IMR-90 (cell line): ENCODE results near the gene OSBP2. TPM values are rescaled to one million over a fixed set of nuclear protein-coding genes. Genes with fewer than 3 reads are reported as not detected.

Source experiments
- ATAC-seq: fragments of 200-7000 bp; cut with Tn5 transposase; 2 replicates; pipeline ENCODE4 v1.9.1; 2020; ENCODE audit warnings: low read depth, mild to moderate bottlenecking, moderate library complexity
- BruUV-seq: library from RNA; stranded (reverse); fragments of 400-500 nt; replicated peaks from 2 replicates; lab custom pipeline; 2021; lab: Mats Ljungman, UMichigan
- CTCF ChIA-PET: fragments of 300-600 bp; formaldehyde crosslinking; extraction: SDS; loops from one replicate; lab custom pipeline; 2021; ENCODE audit warnings: antibody characterized with exemption; lab: Yijun Ruan, JAX
- POLR2A ChIA-PET: fragments of 300-600 bp; sonication (Branson Sonifier 250); formaldehyde crosslinking; loops from one replicate; lab custom pipeline; 2022; ENCODE audit warnings: antibody characterized with exemption; ENCODE audit not compliant: unreplicated experiment; lab: Charles Lee
- DNase-seq: peaks from one replicate; pipeline ENCODE4 v3.0.0; 2013
- H2AFZ ChIP-seq: replicated peaks from 2 replicates; pipeline ENCODE3; 2013; ENCODE audit warnings: low read length, mild to moderate bottlenecking; ENCODE audit not compliant: poor library complexity
- H2AK5ac ChIP-seq: 2 replicates; pipeline ENCODE4 v1.6.1; 2013; ENCODE audit warnings: low read depth, low read length, inconsistent platforms
- H2AK9ac ChIP-seq: replicated peaks from 2 replicates; pipeline ENCODE3; 2013; ENCODE audit warnings: mild to moderate bottlenecking, low read depth, low read length, moderate library complexity; ENCODE audit not compliant: poor library complexity
- H2BK120ac ChIP-seq: 2 replicates; pipeline ENCODE4 v1.6.1; 2013; ENCODE audit warnings: low read depth, low read length, inconsistent platforms
- H2BK15ac ChIP-seq: 3 replicates; pipeline ENCODE4 v1.6.1; 2013; ENCODE audit warnings: low read depth, low read length, inconsistent platforms
- H2BK20ac ChIP-seq: 2 replicates; pipeline ENCODE4 v1.6.1; 2013; ENCODE audit warnings: low read depth, mild to moderate bottlenecking, inconsistent platforms, low read length, moderate library complexity
- H2BK5ac ChIP-seq: 2 replicates; pipeline ENCODE4 v1.6.1; 2013; ENCODE audit warnings: mild to moderate bottlenecking, low read depth, low read length, inconsistent platforms; ENCODE audit not compliant: poor library complexity, severe bottlenecking
- H3K14ac ChIP-seq: replicated peaks from 2 replicates; pipeline ENCODE4 v1.6.1; 2013; ENCODE audit warnings: low read depth, low read length, inconsistent platforms
- H3K18ac ChIP-seq: 2 replicates; pipeline ENCODE4 v1.6.1; 2013; ENCODE audit warnings: low read depth, low read length, control low read depth
- H3K23ac ChIP-seq: 2 replicates; pipeline ENCODE4 v1.6.1; 2013; ENCODE audit warnings: low read depth, low read length, inconsistent platforms
- H3K27ac ChIP-seq: 2 replicates; pipeline ENCODE4 v1.5.1; 2013; ENCODE audit warnings: mild to moderate bottlenecking, control low read depth, low read length; ENCODE audit not compliant: insufficient read depth
- H3K27me3 ChIP-seq: 2 replicates; pipeline ENCODE4 v1.6.1; 2013; ENCODE audit warnings: low read length; ENCODE audit not compliant: control insufficient read depth, insufficient read depth
- H3K36me3 ChIP-seq: 2 replicates; pipeline ENCODE4 v1.6.1; 2013; ENCODE audit warnings: low read length, mixed read lengths; ENCODE audit not compliant: control insufficient read depth, insufficient read depth
- H3K4ac ChIP-seq: 2 replicates; pipeline ENCODE4 v1.6.1; 2013; ENCODE audit warnings: low read depth, low read length, inconsistent platforms
- H3K4me1 ChIP-seq: 2 replicates; pipeline ENCODE4 v1.6.1; 2013; ENCODE audit warnings: low read length, mixed read lengths; ENCODE audit not compliant: control insufficient read depth, insufficient read depth
- H3K4me2 ChIP-seq: 2 replicates; pipeline ENCODE4 v1.6.1; 2013; ENCODE audit warnings: low read depth, mild to moderate bottlenecking, control low read depth, low read length, moderate library complexity
- H3K4me3 ChIP-seq: 2 replicates; pipeline ENCODE4 v1.5.1; 2013; ENCODE audit warnings: low read depth, mild to moderate bottlenecking, control low read depth, low read length, moderate library complexity; ENCODE audit not compliant: insufficient read depth
- H3K56ac ChIP-seq: 2 replicates; pipeline ENCODE4 v1.6.1; 2013; ENCODE audit warnings: low read length, inconsistent platforms; ENCODE audit not compliant: insufficient read depth; ENCODE audit errors: extremely low read depth
- H3K79me1 ChIP-seq, 2 experiments: 2 replicates each; pipeline ENCODE4 v1.6.1; 2013; ENCODE audit warnings: low read length in 2 of 2, inconsistent platforms in 1 of 2, low read depth in 1 of 2
- H3K9ac ChIP-seq: 2 replicates; pipeline ENCODE4 v1.6.1; 2013; ENCODE audit warnings: low read depth, low read length, control low read depth
- H3K9me1 ChIP-seq: 2 replicates; pipeline ENCODE4 v1.6.1; 2013; ENCODE audit warnings: low read length, inconsistent platforms; ENCODE audit not compliant: insufficient read depth
- H3K9me3 ChIP-seq: 2 replicates; pipeline ENCODE4 v1.6.1; 2013; ENCODE audit warnings: low read length; ENCODE audit not compliant: control insufficient read depth, insufficient read depth
- H4K20me1 ChIP-seq: 2 replicates; pipeline ENCODE4 v1.6.1; 2013; ENCODE audit warnings: low read length, inconsistent platforms; ENCODE audit not compliant: insufficient read depth
- H4K5ac ChIP-seq: 2 replicates; pipeline ENCODE4 v1.6.1; 2013; ENCODE audit warnings: mild to moderate bottlenecking, low read depth, low read length, control low read depth
- H4K8ac ChIP-seq, 2 experiments: 2 replicates each; pipeline ENCODE4 v1.6.1; 2013; ENCODE audit warnings: low read depth in 2 of 2, low read length in 2 of 2, control low read depth in 1 of 2, inconsistent platforms in 1 of 2
- H4K91ac ChIP-seq: 2 replicates; pipeline ENCODE4 v1.6.1; 2013; ENCODE audit warnings: low read depth, low read length, inconsistent platforms; ENCODE audit not compliant: insufficient read depth
- CEBPB ChIP-seq: IDR thresholded peaks from 2 replicates; pipeline ENCODE4 v1.6.1; 2012; ENCODE audit warnings: low read depth, low read length, improper control_type of control experiment
- CHD1 ChIP-seq: IDR thresholded peaks from 2 replicates; pipeline ENCODE4 v1.6.1; 2012; ENCODE audit warnings: low read depth, low read length, improper control_type of control experiment
- MAFK ChIP-seq: IDR thresholded peaks from 2 replicates; pipeline ENCODE4 v1.6.1; 2012; ENCODE audit warnings: low read depth, low read length, improper control_type of control experiment
- MAZ ChIP-seq: IDR thresholded peaks from 2 replicates; pipeline ENCODE4 v1.6.1; 2012; ENCODE audit warnings: low read depth, mild to moderate bottlenecking, low read length, improper control_type of control experiment, moderate library complexity, borderline replicate concordance
- MXI1 ChIP-seq: IDR thresholded peaks from 2 replicates; pipeline ENCODE4 v1.6.1; 2012; ENCODE audit warnings: low read depth, mild to moderate bottlenecking, low read length, moderate library complexity, borderline replicate concordance
- SMC3 ChIP-seq: fragments of 150-350 bp; IDR thresholded peaks from 2 replicates; pipeline ENCODE4 v1.6.1; 2016; ENCODE audit warnings: low read depth, mild to moderate bottlenecking, antibody characterized with exemption, low read length, moderate library complexity
- WGBS, 2 experiments: methylation state at CpG; one replicate each; pipeline versions ENCODE4 v1.1.5 to v1.1.7; 2013; ENCODE audit warnings: missing lambda C conversion rate in 2 of 2; ENCODE audit not compliant: insufficient read length in 1 of 2; ENCODE audit errors: extremely low coverage in 2 of 2; 5-methylcytosine and 5-hydroxymethylcytosine counted together
- dilution Hi-C: fragments of 300-500 bp; cut with HindIII; formaldehyde crosslinking; loops from one replicate; pipeline ENCODE4 v1.14.3; 2018; ENCODE audit warnings: low sequenced_read_pairs; ENCODE audit not compliant: unreplicated experiment
- in situ Hi-C: fragments of 300-500 bp; cut with MboI; formaldehyde crosslinking; loops from 3 replicates; pipeline ENCODE4 v1.14.3; 2019; ENCODE audit warnings: low sequenced_read_pairs, inconsistent platforms, mixed read lengths
- intact Hi-C: fragments of 100-400 bp; cut with micrococcal nuclease; formaldehyde crosslinking; loops from 2 replicates; pipeline ENCODE4 v1.10.0; 2022
- polyA plus RNA-seq, 3 experiments: library from polyadenylated mRNA; depleted of rRNA; stranded (reverse); fragments of >200 nt; gene quantifications; 2 replicates each; pipeline ENCODE4 v1.2.3, GENCODE V29; 2012; ENCODE audit warnings: low replicate concordance in 1 of 3
- total RNA-seq: library from RNA; depleted of rRNA; stranded (reverse); fragments of >200 nt; gene quantifications from 2 replicates; pipeline ENCODE4 v1.2.3, GENCODE V29; 2012
- TF ChIP-seq, protein P1 (sequence below): conservative IDR thresholded peaks from 2 replicates; pipeline ENCODE4 v1.5.1; 2012; ENCODE audit warnings: mild to moderate bottlenecking, low read depth, low read length, improper control_type of control experiment
- TF ChIP-seq, protein P2 (sequence below): fragments of 150-350 bp; IDR thresholded peaks from 2 replicates; pipeline ENCODE4 v1.6.1; 2017; ENCODE audit warnings: mild to moderate bottlenecking, antibody characterized with exemption, low read length, low read depth

OSBP2 gene
- total and polyA plus RNA-seq, 2 of the 4 experiments (the other 2 are of a cell fraction), result 1.8 to 2.2 TPM

DNA sequence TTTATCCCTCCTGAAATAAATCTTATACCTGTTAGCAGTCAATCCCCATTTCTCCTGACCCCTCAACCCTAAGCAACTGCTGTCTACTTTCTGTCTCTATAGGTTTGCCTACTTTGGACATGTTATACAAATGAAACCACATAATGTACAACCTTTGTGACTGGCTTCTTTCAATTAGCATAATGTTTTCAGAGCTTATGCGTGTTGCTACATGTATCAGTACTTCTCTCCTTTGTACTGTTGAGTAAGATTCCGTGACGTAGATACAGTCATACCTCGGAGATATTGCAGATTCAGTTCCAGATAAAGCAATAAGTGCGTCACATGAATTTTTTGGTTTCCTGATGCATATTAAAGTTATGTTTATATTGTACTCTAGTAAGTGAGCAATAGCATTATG lies 146.6 kb downstream of the OSBP2 start:
- Histone ChIP-seq H2BK15ac (no peak overlapping the region), H3K56ac (no peak overlapping the region), H3K27me3 (peaks cover 3% of the 10 kb centered on the region), H2BK120ac (no peak overlapping the region), H3K4ac (no peak overlapping the region), H4K91ac (no peak overlapping the region), H3K4me1 (no peaks in the 10 kb centered on the region), H4K5ac (no peak overlapping the region), H3K14ac (no peak overlapping the region), H3K9ac (no peak overlapping the region), H4K20me1 (no peaks in the 10 kb centered on the region), H2AK5ac (no peak overlapping the region), H2BK20ac (no peak overlapping the region), H3K36me3 (no peaks in the 10 kb centered on the region), H3K27ac (no peak overlapping the region), H2AFZ (no peak overlapping the region), H3K18ac (no peak overlapping the region), H3K4me2 (no peak overlapping the region), H3K23ac (no peak overlapping the region), H2BK5ac (no peak overlapping the region), H3K9me1 (no peaks in the 10 kb centered on the region), H4K8ac (no peak overlapping the region), H3K79me1 (no peaks in the 10 kb centered on the region), H3K4me3 (no peak overlapping the region), H3K9me3 (peaks cover 4% of the 10 kb centered on the region), H2AK9ac (no peak overlapping the region)
- intact Hi-C loops, result no loop called here
- WGBS, 2 experiments, result no CpG with 5 or more reads among the region's 5 CpGs
- in situ Hi-C loops, result no loop called here
- TF ChIP-seq, protein P1, sequence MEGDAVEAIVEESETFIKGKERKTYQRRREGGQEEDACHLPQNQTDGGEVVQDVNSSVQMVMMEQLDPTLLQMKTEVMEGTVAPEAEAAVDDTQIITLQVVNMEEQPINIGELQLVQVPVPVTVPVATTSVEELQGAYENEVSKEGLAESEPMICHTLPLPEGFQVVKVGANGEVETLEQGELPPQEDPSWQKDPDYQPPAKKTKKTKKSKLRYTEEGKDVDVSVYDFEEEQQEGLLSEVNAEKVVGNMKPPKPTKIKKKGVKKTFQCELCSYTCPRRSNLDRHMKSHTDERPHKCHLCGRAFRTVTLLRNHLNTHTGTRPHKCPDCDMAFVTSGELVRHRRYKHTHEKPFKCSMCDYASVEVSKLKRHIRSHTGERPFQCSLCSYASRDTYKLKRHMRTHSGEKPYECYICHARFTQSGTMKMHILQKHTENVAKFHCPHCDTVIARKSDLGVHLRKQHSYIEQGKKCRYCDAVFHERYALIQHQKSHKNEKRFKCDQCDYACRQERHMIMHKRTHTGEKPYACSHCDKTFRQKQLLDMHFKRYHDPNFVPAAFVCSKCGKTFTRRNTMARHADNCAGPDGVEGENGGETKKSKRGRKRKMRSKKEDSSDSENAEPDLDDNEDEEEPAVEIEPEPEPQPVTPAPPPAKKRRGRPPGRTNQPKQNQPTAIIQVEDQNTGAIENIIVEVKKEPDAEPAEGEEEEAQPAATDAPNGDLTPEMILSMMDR, result no peak
- TF ChIP-seq MXI1, result no peak
- TF ChIP-seq MAZ, result no peak
- 0 out of 2 replicates have a peak, but pooled peaks have one; percentile 10 for TF ChIP-seq CEBPB
- TF ChIP-seq SMC3, result no peak
- TF ChIP-seq MAFK, result no peak
- TF ChIP-seq CHD1, result no peak
- TF ChIP-seq, protein P2, sequence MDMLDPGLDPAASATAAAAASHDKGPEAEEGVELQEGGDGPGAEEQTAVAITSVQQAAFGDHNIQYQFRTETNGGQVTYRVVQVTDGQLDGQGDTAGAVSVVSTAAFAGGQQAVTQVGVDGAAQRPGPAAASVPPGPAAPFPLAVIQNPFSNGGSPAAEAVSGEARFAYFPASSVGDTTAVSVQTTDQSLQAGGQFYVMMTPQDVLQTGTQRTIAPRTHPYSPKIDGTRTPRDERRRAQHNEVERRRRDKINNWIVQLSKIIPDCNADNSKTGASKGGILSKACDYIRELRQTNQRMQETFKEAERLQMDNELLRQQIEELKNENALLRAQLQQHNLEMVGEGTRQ, result no peak
- peak; percentile 46 for DNase-seq
- ChIA-PET CTCF (no interaction called here), POLR2A (no interaction called here)
- dilution Hi-C loops, result no loop called here
- no peak for ATAC-seq
- BruUV-seq, result no TSS peak
